GM23338 (cell line): ENCODE measurements around the gene PTPN9. TPM values are rescaled to one million over a fixed set of nuclear protein-coding genes. Genes with fewer than 3 reads are reported as not detected.

ENCODE experiments used
- ATAC-seq: fragments of 200-7000 bp; cut with Tn5 transposase; 3 replicates; pipeline ENCODE4 v1.9.1; 2020
- DNase-seq: peaks from one replicate; pipeline ENCODE4 v3.0.0-alpha.2; 2015; ENCODE audit warnings: low spot score
- H2AFZ ChIP-seq: fragments of 200-600 bp; sonication (generic); 2 replicates; pipeline ENCODE4 v1.8.0; 2016; ENCODE audit warnings: antibody characterized with exemption, mild to moderate bottlenecking, moderate library complexity
- H3F3A ChIP-seq: fragments of 200-600 bp; sonication (generic); replicated peaks from 2 replicates; pipeline ENCODE4 v1.8.0; 2017; ENCODE audit warnings: antibody characterized with exemption, mixed run types, low read depth
- H3K27ac ChIP-seq: fragments of 200-600 bp; sonication (generic); 2 replicates; pipeline ENCODE4 v1.6.1; 2016; ENCODE audit warnings: low read depth
- H3K27me3 ChIP-seq: fragments of 200-600 bp; sonication (generic); 2 replicates; pipeline ENCODE4 v1.8.0; 2016; ENCODE audit warnings: mild to moderate bottlenecking, mixed run types, moderate library complexity; ENCODE audit not compliant: insufficient read depth
- H3K36me3 ChIP-seq: fragments of 200-600 bp; sonication (generic); 2 replicates; pipeline ENCODE4 v1.8.0; 2016; ENCODE audit warnings: mild to moderate bottlenecking; ENCODE audit not compliant: insufficient read depth
- H3K4me1 ChIP-seq: fragments of 200-600 bp; sonication (generic); 2 replicates; pipeline ENCODE4 v1.8.0; 2016; ENCODE audit warnings: mild to moderate bottlenecking, moderate library complexity; ENCODE audit not compliant: insufficient read depth
- H3K4me2 ChIP-seq: fragments of 200-600 bp; sonication (generic); 2 replicates; pipeline ENCODE4 v1.7.1; 2017; ENCODE audit warnings: mixed run types
- H3K4me3 ChIP-seq: fragments of 200-600 bp; sonication (generic); 2 replicates; pipeline ENCODE4 v1.6.1; 2016; ENCODE audit warnings: mixed run types
- H3K79me2 ChIP-seq: fragments of 200-600 bp; sonication (generic); replicated peaks from 2 replicates; pipeline ENCODE4 v1.8.0; 2017; ENCODE audit warnings: mild to moderate bottlenecking; ENCODE audit not compliant: insufficient read depth
- H3K9me2 ChIP-seq: fragments of 200-600 bp; sonication (generic); 2 replicates; pipeline ENCODE4 v1.8.0; 2017; ENCODE audit not compliant: insufficient read depth
- H4K20me1 ChIP-seq: fragments of 200-600 bp; sonication (generic); replicated peaks from 2 replicates; pipeline ENCODE4 v1.8.0; 2017; ENCODE audit warnings: mild to moderate bottlenecking; ENCODE audit not compliant: insufficient read depth
- H3K27ac Mint-ChIP-seq: 2 replicates; pipeline ENCODE4 v1.8.0; 2020; ENCODE audit warnings: inconsistent platforms, mild to moderate bottlenecking, moderate library complexity, mixed read lengths
- H3K27me3 Mint-ChIP-seq: 3 replicates; pipeline ENCODE4 v1.8.0; 2022; ENCODE audit warnings: low read depth, mild to moderate bottlenecking, moderate library complexity, mixed read lengths, inconsistent platforms; ENCODE audit not compliant: insufficient read depth, poor library complexity
- H3K36me3 Mint-ChIP-seq: 3 replicates; pipeline ENCODE4 v1.8.0; 2021; ENCODE audit warnings: low read depth, mild to moderate bottlenecking, inconsistent platforms, moderate library complexity, mixed read lengths
- H3K4me1 Mint-ChIP-seq: 3 replicates; pipeline ENCODE4 v1.8.0; 2020; ENCODE audit warnings: mild to moderate bottlenecking, inconsistent platforms, mixed read lengths
- H3K4me3 Mint-ChIP-seq: 3 replicates; pipeline ENCODE4 v1.8.0; 2021; ENCODE audit warnings: moderate library complexity, mild to moderate bottlenecking, inconsistent platforms, mixed read lengths
- H3K9me3 Mint-ChIP-seq: 3 replicates; pipeline ENCODE4 v1.8.0; 2020; ENCODE audit warnings: moderate library complexity, mild to moderate bottlenecking, inconsistent platforms, mixed read lengths
- CREB1 ChIP-seq: fragments of 250-450 bp; sonication (Bioruptor Pico); IDR thresholded peaks from 2 replicates; pipeline ENCODE4 v1.5.0; 2020; ENCODE audit warnings: low read depth, mild to moderate bottlenecking, moderate library complexity
- CTCF ChIP-seq, 2 experiments: fragments of 200-600 bp in 1 of 2; sonication (generic) in 1 of 2; conservative IDR thresholded peaks; 2 replicates each; pipeline versions ENCODE4 v1.5.1 to v1.6.1; 2016 to 2017; ENCODE audit warnings: antibody characterized with exemption in 2 of 2, low read depth in 2 of 2, mild to moderate bottlenecking in 2 of 2, moderate library complexity in 1 of 2
- ETS1 ChIP-seq: IDR thresholded peaks from 2 replicates; pipeline ENCODE4 v1.6.1; 2016; ENCODE audit warnings: antibody characterized with exemption
- EZH2 ChIP-seq: fragments of 200-600 bp; sonication (generic); IDR thresholded peaks from one replicate; pipeline ENCODE4 v1.8.0; 2017; ENCODE audit warnings: antibody characterized with exemption, mild to moderate bottlenecking, low read depth; ENCODE audit not compliant: unreplicated experiment
- EZH2phosphoT487 ChIP-seq: fragments of 200-600 bp; sonication (generic); IDR thresholded peaks from one replicate; pipeline ENCODE4 v1.8.1; 2018; ENCODE audit warnings: antibody characterized with exemption; ENCODE audit not compliant: unreplicated experiment
- JUNB ChIP-seq: IDR thresholded peaks from one replicate; pipeline ENCODE4 v1.6.1; 2016; ENCODE audit warnings: antibody characterized with exemption; ENCODE audit not compliant: unreplicated experiment
- NANOG ChIP-seq: IDR thresholded peaks from 2 replicates; pipeline ENCODE4 v1.6.1; 2016; ENCODE audit warnings: antibody characterized with exemption, borderline replicate concordance
- POLR2AphosphoS5 ChIP-seq: IDR thresholded peaks from 2 replicates; pipeline ENCODE4 v1.6.1; 2016; ENCODE audit warnings: antibody characterized with exemption, low read depth
- REST ChIP-seq: IDR thresholded peaks from one replicate; pipeline ENCODE4 v1.6.1; 2018; ENCODE audit warnings: antibody characterized with exemption; ENCODE audit not compliant: unreplicated experiment
- STAT1 ChIP-seq: IDR thresholded peaks from one replicate; pipeline ENCODE4 v1.6.1; 2016; ENCODE audit warnings: antibody characterized with exemption; ENCODE audit not compliant: unreplicated experiment
- ZNF114 ChIP-seq: fragments of 250-450 bp; sonication (Bioruptor Pico); IDR thresholded peaks from 2 replicates; pipeline ENCODE4 v1.5.0; 2020; ENCODE audit warnings: mild to moderate bottlenecking, moderate library complexity
- ZNF331 ChIP-seq: fragments of 250-450 bp; sonication (Bioruptor Pico); IDR thresholded peaks from 2 replicates; pipeline ENCODE4 v1.5.0; 2020; ENCODE audit warnings: low read depth, mild to moderate bottlenecking, moderate library complexity
- ZNF462 ChIP-seq: fragments of 250-450 bp; sonication (Bioruptor Pico); IDR thresholded peaks from 2 replicates; pipeline ENCODE4 v1.5.0; 2020; ENCODE audit warnings: mild to moderate bottlenecking, moderate library complexity
- polyA plus RNA-seq: library from polyadenylated mRNA; unstranded; fragments of >200 nt; fragmentation: Nextera tagmentation; extraction: Ambion mirVana; gene quantifications from 2 replicates; pipeline ENCODE4 v1.2.1, GENCODE V29; 2016
- total RNA-seq: library from RNA; depleted of rRNA; stranded (reverse); fragments of >200 nt; shearing (Covaris generic); gene quantifications from 2 replicates; pipeline ENCODE4 v1.2.3, GENCODE V29; 2014

The PTPN9 gene
- total and polyA plus RNA-seq, 2 experiments from 2014 or later = 12.1 to 32.7 TPM

- Mint-ChIP-seq H3K27me3 (peaks cover 23% of the 10 kb centered on the region), H3K4me3 (no peak overlapping the region), H3K27ac (no peak overlapping the region), H3K9me3 (no peaks in the 10 kb centered on the region; the same call in 2 of the 3 replicates), H3K36me3 (0 out of 3 replicates have a peak, but pooled peaks cover under 1% of the 10 kb centered on the region), H3K4me1 (peaks cover 36% of the 10 kb centered on the region)
- Histone ChIP-seq H3K27me3 (no peaks in the 10 kb centered on the region), H2AFZ (no peak overlapping the region), H3K4me1 (peaks cover 27% of the 10 kb centered on the region), H3K9me2 (no peaks in the 10 kb centered on the region; the same call in 1 of the 2 replicates), H3K36me3 (0 out of 2 replicates have a peak, but pooled peaks cover 4% of the 10 kb centered on the region), H3F3A (0 out of 2 replicates have a peak, but pooled peaks cover 11% of the 10 kb centered on the region), H4K20me1 (no peaks in the 10 kb centered on the region), H3K4me3 (no peak overlapping the region), H3K27ac (peak overlapping the region; percentile 50; the same call in 1 of the 2 replicates), H3K79me2 (peaks cover 6% of the 10 kb centered on the region; the same call in 1 of the 2 replicates), H3K4me2 (no peak overlapping the region)
- DNase-seq (no peak), ATAC-seq (no peak)
- no peak for TF ChIP-seq EZH2phosphoT487
- TF ChIP-seq NANOG = no peak
- TF ChIP-seq JUNB = no peak
- TF ChIP-seq REST = no peak
- no peak for TF ChIP-seq STAT1
- no peak for TF ChIP-seq ZNF114 (CRISPR knock-in tag)
- TF ChIP-seq POLR2AphosphoS5 = no peak
- TF ChIP-seq CTCF (conservative IDR thresholded peaks at IDR 0.05; ENCODE audit: low read depth in 2 of 2) = no peak
- TF ChIP-seq ZNF331 = no peak
- TF ChIP-seq ZNF462 (CRISPR knock-in tag) = no peak
- no peak for TF ChIP-seq EZH2
- TF ChIP-seq CREB1 (CRISPR knock-in tag) = no peak
- TF ChIP-seq ETS1 = no peak
Measured at GRCh38 chr15:75459581-75459980, 119.5 kb downstream of the PTPN9 start.
